ENCODE results near the gene STIMATE. TPM values are rescaled to one million over a fixed set of nuclear protein-coding genes. Genes with fewer than 3 reads are reported as not detected.

The STIMATE gene
- total RNA-seq, 1 experiment from 2014 or later, result 15.7 TPM

- Histone ChIP-seq H3K4me3 (ENCODE audit: low read depth in 2 of 2, low read length in 2 of 2) (no peak overlapping the region), H3K4me1 (ENCODE audit: control insufficient read depth, insufficient read depth, low read length) (no peaks in the 10 kb centered on the region), H3K9me3 (ENCODE audit: control insufficient read depth, insufficient read depth, low read depth, low read length) (no peaks in the 10 kb centered on the region), H3K36me3 (ENCODE audit: control insufficient read depth, insufficient read depth, low read length) (no peaks in the 10 kb centered on the region), H3K27me3 (ENCODE audit: control insufficient read depth, insufficient read depth, low read length) (no peaks in the 10 kb centered on the region), H3K27ac (ENCODE audit: low read length) (no peak overlapping the region)
- ATAC-seq (no peak), DNase-seq (ENCODE audit: low read depth, low spot score) (no peak)
- in situ Hi-C loops (cut with HindIII; ENCODE audit: low pct_unique_long_range_greater_than_20kb, low sequenced_read_pairs), result no loop called here
- POLR2A ChIA-PET, result no interaction called here
- intact Hi-C loops (cut with micrococcal nuclease; ENCODE audit: unreplicated experiment), result no loop called here
- TF ChIP-seq TCF7L2 (IDR thresholded peaks at IDR 0.05; ENCODE audit: low read depth, low read length), result no peak
- no peak for TF ChIP-seq REST (IDR thresholded peaks at IDR 0.05; ENCODE audit: insufficient read depth in 1 of 2, low read depth in 2 of 2, low read length in 1 of 2)
- TF ChIP-seq CTCF (IDR thresholded peaks at IDR 0.05), result no peak
- no peak for TF ChIP-seq POLR2AphosphoS5 (IDR thresholded peaks at IDR 0.05; ENCODE audit: low read depth, low read length)
- no peak for TF ChIP-seq SIN3A (IDR thresholded peaks at IDR 0.05; ENCODE audit: borderline replicate concordance, insufficient read depth, low read depth, low read length)
- BruUV-seq (replicated peaks), result no TSS peak
- CTCF ChIA-PET, result no interaction called here
Observed at GRCh38 chr3:52810923-52811322, 86.4 kb downstream of the STIMATE start.

GRCh38 chr3:52809662-52810377 lies 87.5 kb downstream of the STIMATE start:
- intact Hi-C loops (cut with micrococcal nuclease; ENCODE audit: unreplicated experiment), result no loop called here
- ATAC-seq, result no peak
- no peaks in the 10 kb centered on the region for H3K9me3 ChIP-seq (ENCODE audit: control insufficient read depth, insufficient read depth, low read depth, low read length)
- no peak overlapping the region for H3K27ac ChIP-seq (ENCODE audit: low read length)
- H3K27me3 ChIP-seq (ENCODE audit: control insufficient read depth, insufficient read depth, low read length), result no peaks in the 10 kb centered on the region
- CTCF ChIA-PET, result interaction anchor here (0.5 kb wide), 1 partner anchor 10 kb away, joined by 3 read pairs; no protein-coding TSS in a partner anchor
- TF ChIP-seq SIN3A (IDR thresholded peaks at IDR 0.05; ENCODE audit: borderline replicate concordance, insufficient read depth, low read depth, low read length) (no peak), POLR2AphosphoS5 (IDR thresholded peaks at IDR 0.05; ENCODE audit: low read depth, low read length) (no peak), TCF7L2 (IDR thresholded peaks at IDR 0.05; ENCODE audit: low read depth, low read length) (no peak), REST (IDR thresholded peaks at IDR 0.05; ENCODE audit: insufficient read depth in 1 of 2, low read depth in 2 of 2, low read length in 1 of 2) (no peak), CTCF (IDR thresholded peaks at IDR 0.05) (no peak)
- POLR2A ChIA-PET, result no interaction called here
- no peaks in the 10 kb centered on the region for H3K4me1 ChIP-seq (ENCODE audit: control insufficient read depth, insufficient read depth, low read length)
- BruUV-seq (replicated peaks), result no TSS peak
- no peak for DNase-seq (ENCODE audit: low read depth, low spot score)
- H3K36me3 ChIP-seq (ENCODE audit: control insufficient read depth, insufficient read depth, low read length), result no peaks in the 10 kb centered on the region
- in situ Hi-C loops (cut with HindIII; ENCODE audit: low pct_unique_long_range_greater_than_20kb, low sequenced_read_pairs), result no loop called here
- no peak overlapping the region for H3K4me3 ChIP-seq (ENCODE audit: low read depth in 2 of 2, low read length in 2 of 2)

Measured in Panc1 (cell line).